Liver (tissue), 9 donors: ENCODE measurements around the gene WWOX. TPM values are rescaled to one million over a fixed set of nuclear protein-coding genes. Genes with fewer than 3 reads are reported as not detected.

ENCODE experiments used
- DNase-seq: peaks from one replicate; pipeline ENCODE4 v3.0.0-alpha.2; 2017; ENCODE audit warnings: low spot score
- H3K27ac ChIP-seq, 2 donors: one replicate each; pipeline ENCODE4 v1.7.0; 2013; ENCODE audit warnings: inconsistent platforms in 2 of 2, low read length in 2 of 2, control low read depth in 1 of 2, low read depth in 1 of 2, mild to moderate bottlenecking in 1 of 2
- H3K27me3 ChIP-seq, 4 donors: one replicate each; pipeline versions ENCODE4 v1.6.1 to v1.7.0; 2013; ENCODE audit warnings: low read length in 3 of 4, inconsistent platforms in 1 of 4, mild to moderate bottlenecking in 1 of 4, moderate library complexity in 1 of 4; ENCODE audit not compliant: control insufficient read depth in 4 of 4, insufficient read depth in 4 of 4
- H3K36me3 ChIP-seq, 4 donors: one replicate each; pipeline versions ENCODE4 v1.6.1 to v1.7.0; 2013; ENCODE audit warnings: low read length in 3 of 4, mild to moderate bottlenecking in 3 of 4, low read depth in 1 of 4, moderate library complexity in 1 of 4; ENCODE audit not compliant: control insufficient read depth in 4 of 4, insufficient read depth in 3 of 4
- H3K4me1 ChIP-seq, 4 donors: one replicate each; pipeline versions ENCODE4 v1.6.1 to v1.7.0; 2013; ENCODE audit warnings: low read length in 3 of 4, mild to moderate bottlenecking in 3 of 4, moderate library complexity in 1 of 4; ENCODE audit not compliant: control insufficient read depth in 4 of 4, insufficient read depth in 4 of 4
- H3K4me3 ChIP-seq, 3 donors: one replicate each; pipeline versions ENCODE4 v1.6.1 to v1.7.0; 2013; ENCODE audit warnings: low read length in 3 of 3, control low read depth in 1 of 3, low read depth in 1 of 3, mild to moderate bottlenecking in 1 of 3
- H3K9ac ChIP-seq, 2 donors: one replicate each; pipeline ENCODE4 v1.7.0; 2013; ENCODE audit warnings: low read length in 2 of 2, mild to moderate bottlenecking in 2 of 2, moderate library complexity in 2 of 2, control low read depth in 1 of 2, low read depth in 1 of 2
- H3K9me3 ChIP-seq, 4 donors: one replicate each; pipeline versions ENCODE4 v1.6.1 to v1.7.0; 2013; ENCODE audit warnings: low read length in 3 of 4; ENCODE audit not compliant: control insufficient read depth in 4 of 4
- ATF3 ChIP-seq: IDR thresholded peaks from 2 replicates; pipeline ENCODE4 v1.6.1; 2016; ENCODE audit warnings: antibody characterized with exemption
- CTCF ChIP-seq: fragments of 150-350 bp; IDR thresholded peaks from 2 replicates; pipeline ENCODE4 v1.5.1; 2017; ENCODE audit warnings: improper control_type of control experiment, low read depth, low read length; ENCODE audit not compliant: missing input control
- EGR1 ChIP-seq, 2 donors: IDR thresholded peaks; 2 replicates each; pipeline ENCODE4 v1.6.1; 2016 to 2018; ENCODE audit warnings: antibody characterized with exemption in 2 of 2, low read depth in 2 of 2
- FOXA1 ChIP-seq: IDR thresholded peaks from 2 replicates; pipeline ENCODE4 v1.6.1; 2016; ENCODE audit warnings: antibody characterized with exemption
- FOXA2 ChIP-seq: IDR thresholded peaks from 2 replicates; pipeline ENCODE4 v1.6.1; 2016; ENCODE audit warnings: antibody characterized with exemption
- GABPA ChIP-seq, 2 donors: IDR thresholded peaks in 1 of 2; conservative IDR thresholded peaks in 1 of 2; 2 replicates each; pipeline ENCODE4 v1.6.1; 2016; ENCODE audit warnings: antibody characterized with exemption in 2 of 2, mild to moderate bottlenecking in 1 of 2, moderate library complexity in 1 of 2
- HNF4A ChIP-seq, 2 donors: conservative IDR thresholded peaks; 2 replicates each; pipeline ENCODE4 v1.6.1; 2016; ENCODE audit warnings: antibody characterized with exemption in 2 of 2, mild to moderate bottlenecking in 2 of 2
- JUND ChIP-seq, 2 donors: IDR thresholded peaks; 2 replicates each; pipeline ENCODE4 v1.6.1; 2016; ENCODE audit warnings: antibody characterized with exemption in 2 of 2
- NR2F2 ChIP-seq: IDR thresholded peaks from 2 replicates; pipeline ENCODE4 v1.6.1; 2016; ENCODE audit warnings: antibody characterized with exemption
- REST ChIP-seq: IDR thresholded peaks from 2 replicates; pipeline ENCODE4 v1.6.1; 2016; ENCODE audit warnings: antibody characterized with exemption, mild to moderate bottlenecking
- RXRA ChIP-seq, 2 donors: IDR thresholded peaks; 2 replicates each; pipeline ENCODE4 v1.6.1; 2017 to 2018; ENCODE audit warnings: antibody characterized with exemption in 2 of 2, mild to moderate bottlenecking in 1 of 2
- SP1 ChIP-seq: IDR thresholded peaks from 2 replicates; pipeline ENCODE4 v1.6.1; 2018; ENCODE audit warnings: antibody characterized with exemption, mild to moderate bottlenecking
- TAF1 ChIP-seq: conservative IDR thresholded peaks from 2 replicates; pipeline ENCODE4 v1.6.1; 2016; ENCODE audit warnings: antibody characterized with exemption, mild to moderate bottlenecking
- YY1 ChIP-seq: IDR thresholded peaks from 2 replicates; pipeline ENCODE4 v1.6.1; 2016; ENCODE audit warnings: antibody characterized with exemption, mild to moderate bottlenecking
- ZBTB33 ChIP-seq: IDR thresholded peaks from 2 replicates; pipeline ENCODE4 v1.6.1; 2016; ENCODE audit warnings: antibody characterized with exemption
- WGBS: extraction: QIAGEN DNeasy Blood & Tissue Kit; methylation state at CpG from one replicate; pipeline ENCODE4 v1.1.7; 2013; 5-methylcytosine and 5-hydroxymethylcytosine counted together
- polyA plus RNA-seq, 2 donors: library from polyadenylated mRNA; stranded (reverse) in 1 of 2; unstranded in 1 of 2; fragments of 200-250 nt in 1 of 2; fragments of >200 nt in 1 of 2; fragmentation: Nextera tagmentation in 1 of 2; extraction: Ambion mirVana in 1 of 2; gene quantifications; one replicate each; pipeline versions ENCODE4 v1.2.1 to v1.2.3, GENCODE V29; 2013 to 2015
- total RNA-seq, 2 donors: library from RNA; depleted of rRNA; stranded (reverse); fragments of >200 nt; gene quantifications; one replicate each; pipeline ENCODE4 v1.2.3, GENCODE V29; 2014
- donor health status: healthy.
- donor health status: healthy.
- donor health status: healthy.
- donor health status: healthy.
- donor health status: healthy.

The WWOX gene
- total and polyA plus RNA-seq, 4 donors = 9.8 to 46.0 (median 15.3) TPM

- WGBS = 85% methylated on average over 5 of the region's 5 CpGs
- no peak overlapping the region for H3K27ac ChIP-seq
Measured at GRCh38 chr16:78879011-78879410, 779.6 kb downstream of the WWOX start.

GRCh38 chr16:78882150-78882549 is 782.7 kb downstream of the WWOX start:
- no peak for TF ChIP-seq HNF4A (conservative IDR thresholded peaks at IDR 0.05)
- TF ChIP-seq GABPA (IDR thresholded peaks at IDR 0.05 in 1 of 2, conservative IDR thresholded peaks at IDR 0.05 in 1 of 2) = no peak
- TF ChIP-seq ATF3 = no peak
- no peak for TF ChIP-seq EGR1 (IDR thresholded peaks at IDR 0.05; ENCODE audit: low read depth in 2 of 2)
- TF ChIP-seq YY1 = no peak
- TF ChIP-seq FOXA2 = no peak
- TF ChIP-seq ZBTB33 = no peak
- no peak for TF ChIP-seq SP1
- no peak for TF ChIP-seq RXRA (IDR thresholded peaks at IDR 0.05)
- TF ChIP-seq JUND (IDR thresholded peaks at IDR 0.05) = no peak
- TF ChIP-seq CTCF = no peak
- no peak for TF ChIP-seq TAF1
- no peak for TF ChIP-seq REST
- no peak for TF ChIP-seq NR2F2
- no peak for TF ChIP-seq FOXA1
- DNase-seq = no peak
- H3K9ac ChIP-seq = no peak overlapping the region
- H3K4me1 ChIP-seq = no peaks in the 10 kb centered on the region
- no peak overlapping the region for H3K4me3 ChIP-seq
- no peak overlapping the region for H3K27ac ChIP-seq
- no peaks in the 10 kb centered on the region for H3K36me3 ChIP-seq
- WGBS = 94% methylated on average over 3 of the region's 3 CpGs
- H3K27me3 ChIP-seq = no peaks in the 10 kb centered on the region
- no peaks in the 10 kb centered on the region for H3K9me3 ChIP-seq

More at GRCh38 chr16:78879011-78879410, 779.6 kb downstream of the WWOX start:
- TF ChIP-seq JUND (IDR thresholded peaks at IDR 0.05) (no peak), YY1 (no peak)
- no peak for DNase-seq
- H3K36me3 ChIP-seq = no peaks in the 10 kb centered on the region
- H3K9me3 ChIP-seq = no peaks in the 10 kb centered on the region
- no peaks in the 10 kb centered on the region for H3K4me1 ChIP-seq
- no peaks in the 10 kb centered on the region for H3K27me3 ChIP-seq
- H3K4me3 ChIP-seq = no peak overlapping the region
- H3K9ac ChIP-seq = no peak overlapping the region
